ENCODE data around the gene PDZD2.
A peak's percentile ranks its signal among the peaks of the same experiment; 100 is the strongest.

PDZD2 gene

DNA sequence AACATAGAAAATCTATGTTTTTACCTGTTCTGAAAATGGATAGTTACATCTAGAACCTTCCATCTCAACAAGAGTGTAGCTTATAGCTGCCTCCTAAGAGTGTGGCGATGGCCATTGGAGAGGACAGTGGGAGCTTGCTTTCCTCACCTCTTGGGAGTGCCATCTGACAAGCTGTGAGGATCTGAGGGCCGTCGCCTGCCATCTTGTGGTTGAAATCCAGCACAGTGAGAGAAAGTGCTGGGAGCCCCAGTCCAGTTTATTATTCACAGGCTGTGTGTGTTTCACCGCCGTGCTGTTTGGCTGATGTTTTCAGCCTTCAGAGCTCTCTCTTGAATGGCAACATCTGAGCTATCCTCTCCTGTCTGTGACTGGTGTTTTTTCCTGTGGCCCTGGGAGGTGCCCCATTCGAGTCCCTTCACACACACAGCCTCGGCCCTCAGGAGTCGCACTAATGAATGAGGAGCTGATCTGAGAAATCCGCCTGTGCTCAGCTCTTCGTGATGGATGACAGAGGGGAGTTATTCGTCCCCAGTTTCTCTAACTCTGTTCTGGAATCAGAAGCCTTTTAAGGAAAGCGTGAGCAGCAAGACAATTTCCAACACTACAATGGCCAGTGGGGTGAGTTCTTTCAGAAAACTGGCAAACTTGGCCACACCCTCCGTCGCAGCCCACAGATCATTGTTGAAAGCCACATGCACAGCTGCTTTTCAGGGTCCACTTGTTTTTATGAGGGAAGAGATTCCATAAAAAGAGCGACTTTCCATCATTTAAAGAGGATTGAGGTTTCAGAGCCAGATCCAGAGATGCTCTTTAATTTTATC is 170.3 kb downstream of the PDZD2 start:
- Histone ChIP-seq H4K20me1 (ENCODE audit: insufficient read depth, low read length) (no peaks in the 10 kb centered on the region; the same call in 1 of the 2 replicates), H3K9ac (ENCODE audit: low read depth, low read length) (no peak overlapping the region), H3K79me2 (ENCODE audit: insufficient read depth, low read length) (no peaks in the 10 kb centered on the region), H3K4me3 (ENCODE audit: low read depth in 1 of 2, low read length in 2 of 2) (no peak overlapping the region), H3K36me3 (ENCODE audit: insufficient read depth, low read length) (no peaks in the 10 kb centered on the region), H3K27ac (ENCODE audit: low read length) (no peak overlapping the region), H2AFZ (ENCODE audit: low read depth, low read length) (no peak overlapping the region), H3K4me2 (ENCODE audit: insufficient read depth, low read length) (no peak overlapping the region), H3K4me1 (ENCODE audit: insufficient read depth, low read length) (no peaks in the 10 kb centered on the region), H3K27me3 (ENCODE audit: insufficient read depth, low read length, poor library complexity) (no peaks in the 10 kb centered on the region), H3K9me3 (ENCODE audit: insufficient read depth, low read length, severe bottlenecking) (no peaks in the 10 kb centered on the region)
- TF ChIP-seq EZH2 (IDR thresholded peaks at IDR 0.05; ENCODE audit: borderline replicate concordance, low read depth, low read length, severe bottlenecking), result no peak
- TF ChIP-seq, protein P1, sequence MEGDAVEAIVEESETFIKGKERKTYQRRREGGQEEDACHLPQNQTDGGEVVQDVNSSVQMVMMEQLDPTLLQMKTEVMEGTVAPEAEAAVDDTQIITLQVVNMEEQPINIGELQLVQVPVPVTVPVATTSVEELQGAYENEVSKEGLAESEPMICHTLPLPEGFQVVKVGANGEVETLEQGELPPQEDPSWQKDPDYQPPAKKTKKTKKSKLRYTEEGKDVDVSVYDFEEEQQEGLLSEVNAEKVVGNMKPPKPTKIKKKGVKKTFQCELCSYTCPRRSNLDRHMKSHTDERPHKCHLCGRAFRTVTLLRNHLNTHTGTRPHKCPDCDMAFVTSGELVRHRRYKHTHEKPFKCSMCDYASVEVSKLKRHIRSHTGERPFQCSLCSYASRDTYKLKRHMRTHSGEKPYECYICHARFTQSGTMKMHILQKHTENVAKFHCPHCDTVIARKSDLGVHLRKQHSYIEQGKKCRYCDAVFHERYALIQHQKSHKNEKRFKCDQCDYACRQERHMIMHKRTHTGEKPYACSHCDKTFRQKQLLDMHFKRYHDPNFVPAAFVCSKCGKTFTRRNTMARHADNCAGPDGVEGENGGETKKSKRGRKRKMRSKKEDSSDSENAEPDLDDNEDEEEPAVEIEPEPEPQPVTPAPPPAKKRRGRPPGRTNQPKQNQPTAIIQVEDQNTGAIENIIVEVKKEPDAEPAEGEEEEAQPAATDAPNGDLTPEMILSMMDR (IDR thresholded peaks at IDR 0.05; ENCODE audit: borderline replicate concordance, extremely low read depth, low read length, poor library complexity, severe bottlenecking), result peak; percentile 51
- peak; percentile 19 for DNase-seq
- ATAC-seq (ENCODE audit: insufficient read depth, low read depth), result no peak

DNA sequence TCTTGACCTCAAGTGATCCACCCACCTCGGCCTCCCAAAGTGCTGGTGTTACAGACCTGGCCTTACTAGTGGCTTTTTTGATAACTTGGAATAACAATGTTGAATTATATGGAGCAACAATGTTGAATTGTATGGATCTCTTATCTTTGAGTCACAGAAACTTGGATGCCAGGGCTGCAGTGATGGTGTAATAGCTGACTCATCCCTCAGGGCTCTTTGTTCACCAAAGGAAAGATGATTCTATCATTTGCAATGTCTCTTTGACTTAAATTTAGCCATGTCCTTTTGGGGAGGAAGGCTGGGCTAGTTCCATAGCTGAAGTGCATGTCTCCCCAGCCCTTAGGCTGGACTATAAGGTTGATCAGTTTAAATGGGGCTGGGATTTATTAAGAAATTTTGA is 172.3 kb downstream of the PDZD2 start:
- no peak for TF ChIP-seq EZH2 (IDR thresholded peaks at IDR 0.05; ENCODE audit: borderline replicate concordance, low read depth, low read length, severe bottlenecking)
- TF ChIP-seq, protein P1 (IDR thresholded peaks at IDR 0.05; ENCODE audit: borderline replicate concordance, extremely low read depth, low read length, poor library complexity, severe bottlenecking), result no peak

DNA sequence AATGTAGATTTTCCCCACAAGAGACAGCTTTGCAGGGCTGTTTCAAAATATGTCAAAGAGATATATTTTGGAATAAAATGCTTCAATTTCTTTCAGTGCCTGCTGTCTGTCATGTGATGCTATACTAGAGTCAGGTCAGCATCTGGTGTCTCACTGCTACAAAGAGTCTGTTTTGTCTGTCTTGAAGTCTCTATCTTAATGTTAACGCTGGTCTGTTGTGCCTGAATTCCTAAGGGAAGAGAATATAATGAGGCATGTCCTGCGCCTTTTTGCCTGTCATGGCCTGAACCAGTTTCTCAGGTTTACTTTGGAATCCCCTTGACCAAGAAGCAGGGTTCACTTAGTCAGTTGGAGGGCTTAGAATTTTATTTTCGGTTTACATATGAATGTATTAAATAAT is 176.4 kb downstream of the PDZD2 start:
- Histone ChIP-seq H3K27ac (ENCODE audit: low read length) (no peak overlapping the region), H3K9ac (ENCODE audit: low read depth, low read length) (no peak overlapping the region), H3K4me3 (ENCODE audit: low read depth in 1 of 2, low read length in 2 of 2) (no peak overlapping the region), H3K4me1 (ENCODE audit: insufficient read depth, low read length) (no peaks in the 10 kb centered on the region), H4K20me1 (ENCODE audit: insufficient read depth, low read length) (no peaks in the 10 kb centered on the region), H3K9me3 (ENCODE audit: insufficient read depth, low read length, severe bottlenecking) (no peaks in the 10 kb centered on the region), H3K27me3 (ENCODE audit: insufficient read depth, low read length, poor library complexity) (no peaks in the 10 kb centered on the region), H3K4me2 (ENCODE audit: insufficient read depth, low read length) (no peak overlapping the region), H2AFZ (ENCODE audit: low read depth, low read length) (no peak overlapping the region), H3K36me3 (ENCODE audit: insufficient read depth, low read length) (no peaks in the 10 kb centered on the region), H3K79me2 (ENCODE audit: insufficient read depth, low read length) (no peaks in the 10 kb centered on the region)
- TF ChIP-seq, protein P1 (IDR thresholded peaks at IDR 0.05; ENCODE audit: borderline replicate concordance, extremely low read depth, low read length, poor library complexity, severe bottlenecking), result no peak
- no peak for TF ChIP-seq EZH2 (IDR thresholded peaks at IDR 0.05; ENCODE audit: borderline replicate concordance, low read depth, low read length, severe bottlenecking)
- DNase-seq (no peak), ATAC-seq (ENCODE audit: insufficient read depth, low read depth) (no peak)

More for the DNA sequence above, 172.3 kb downstream of the PDZD2 start:
- H3K9me3 ChIP-seq (ENCODE audit: insufficient read depth, low read length, severe bottlenecking), result no peaks in the 10 kb centered on the region
- ATAC-seq (ENCODE audit: insufficient read depth, low read depth) (no peak), DNase-seq (no peak)
- H3K9ac ChIP-seq (ENCODE audit: low read depth, low read length), result no peak overlapping the region
- H3K79me2 ChIP-seq (ENCODE audit: insufficient read depth, low read length), result no peaks in the 10 kb centered on the region
- H2AFZ ChIP-seq (ENCODE audit: low read depth, low read length), result no peak overlapping the region
- no peak overlapping the region for H3K4me2 ChIP-seq (ENCODE audit: insufficient read depth, low read length)
- H3K27ac ChIP-seq (ENCODE audit: low read length), result no peak overlapping the region
- no peaks in the 10 kb centered on the region for H3K36me3 ChIP-seq (ENCODE audit: insufficient read depth, low read length)
- no peaks in the 10 kb centered on the region for H3K4me1 ChIP-seq (ENCODE audit: insufficient read depth, low read length)
- H3K4me3 ChIP-seq (ENCODE audit: low read depth in 1 of 2, low read length in 2 of 2), result no peak overlapping the region
- H3K27me3 ChIP-seq (ENCODE audit: insufficient read depth, low read length, poor library complexity), result no peaks in the 10 kb centered on the region
- no peaks in the 10 kb centered on the region; the same call in 1 of the 2 replicates for H4K20me1 ChIP-seq (ENCODE audit: insufficient read depth, low read length)
